Suprapubic skin (tissue), 4 donors: ENCODE results near the gene TLX1. TPM values are rescaled to one million over a fixed set of nuclear protein-coding genes. Genes with fewer than 3 reads are reported as not detected.

Experiments used
- DNase-seq, 2 donors: peaks; one replicate each; pipeline ENCODE4 v3.0.0-alpha.2; 2019; ENCODE audit warnings: low spot score in 2 of 2
- H3K27ac ChIP-seq: fragments of 200-600 bp; sonication (generic); one replicate; pipeline ENCODE4 v1.5.1; 2019
- H3K27me3 ChIP-seq: fragments of 200-600 bp; sonication (generic); one replicate; pipeline ENCODE4 v1.5.1; 2019
- H3K36me3 ChIP-seq: fragments of 200-600 bp; sonication (generic); one replicate; pipeline ENCODE4 v1.5.1; 2019
- H3K4me1 ChIP-seq: fragments of 200-600 bp; sonication (generic); one replicate; pipeline ENCODE4 v1.5.1; 2019
- H3K4me3 ChIP-seq: fragments of 200-600 bp; sonication (generic); one replicate; pipeline ENCODE4 v1.5.1; 2019; ENCODE audit warnings: mild to moderate bottlenecking
- H3K9me3 ChIP-seq: fragments of 200-600 bp; sonication (generic); one replicate; pipeline ENCODE4 v1.5.1; 2019
- CTCF ChIP-seq, 2 donors: fragments of 200-600 bp in 1 of 2; fragments of 450-650 bp in 1 of 2; sonication (generic) in 1 of 2; IDR thresholded peaks; one replicate each; pipeline ENCODE4 v1.5.1; 2016 to 2019; ENCODE audit warnings: antibody characterized with exemption in 2 of 2, mild to moderate bottlenecking in 1 of 2, moderate library complexity in 1 of 2
- EP300 ChIP-seq: sonication (generic); formaldehyde crosslinking; IDR thresholded peaks from one replicate; pipeline ENCODE4 v1.6.1; 2017; ENCODE audit warnings: antibody characterized with exemption
- POLR2A ChIP-seq, 2 donors: fragments of 450-650 bp; IDR thresholded peaks; one replicate each; pipeline ENCODE4 v1.6.1; 2017; ENCODE audit warnings: antibody characterized with exemption in 2 of 2, mild to moderate bottlenecking in 2 of 2, moderate library complexity in 2 of 2
- POLR2AphosphoS5 ChIP-seq, 3 donors: sonication (generic); formaldehyde crosslinking; IDR thresholded peaks; one replicate each; pipeline ENCODE4 v1.6.1; 2017; ENCODE audit warnings: antibody characterized with exemption in 3 of 3
- WGBS: methylation state at CpG from one replicate; pipeline ENCODE4 v1.1.5; 2018; 5-methylcytosine and 5-hydroxymethylcytosine counted together
- total RNA-seq, 4 donors: library from RNA; depleted of rRNA; stranded (reverse); fragments of >200 nt; gene quantifications; one replicate each; pipeline ENCODE4 v1.1.0, GENCODE V29; 2016

The TLX1 gene
- total RNA-seq, 4 donors from 2014 or later: not detected

GRCh38 chr10:101120884-101121653 lies 10.0 kb upstream of the TLX1 start:
- H3K27ac ChIP-seq: no peak overlapping the region
- no peaks in the 10 kb centered on the region for H3K36me3 ChIP-seq
- H3K27me3 ChIP-seq: peaks cover 75% of the 10 kb centered on the region
- WGBS: 10% methylated on average over 41 of the region's 41 CpGs
- H3K4me3 ChIP-seq: peak overlapping the region; percentile 56
- peaks cover 32% of the 10 kb centered on the region for H3K4me1 ChIP-seq
- TF ChIP-seq CTCF (IDR thresholded peaks at IDR 0.05): no peak
- TF ChIP-seq EP300: no peak
- no peak for TF ChIP-seq POLR2A (IDR thresholded peaks at IDR 0.05)
- no peak for TF ChIP-seq POLR2AphosphoS5 (IDR thresholded peaks at IDR 0.05)
- no peaks in the 10 kb centered on the region for H3K9me3 ChIP-seq
- DNase-seq: no peak

GRCh38 chr10:101121654-101122031 lies 9.5 kb upstream of the TLX1 start:
- TF ChIP-seq EP300 (no peak), POLR2A (IDR thresholded peaks at IDR 0.05) (no peak), CTCF (IDR thresholded peaks at IDR 0.05) (no peak), POLR2AphosphoS5 (IDR thresholded peaks at IDR 0.05) (no peak)
- DNase-seq: no peak
- Histone ChIP-seq H3K27me3 (peaks cover 75% of the 10 kb centered on the region), H3K36me3 (no peaks in the 10 kb centered on the region), H3K4me3 (peak overlapping the region; percentile 56), H3K4me1 (peaks cover 32% of the 10 kb centered on the region), H3K27ac (no peak overlapping the region), H3K9me3 (no peaks in the 10 kb centered on the region)
- 11% methylated on average over 15 of the region's 15 CpGs for whole genome bisulfite sequencing

- Histone ChIP-seq H3K9me3 (no peaks in the 10 kb centered on the region), H3K4me3 (peak overlapping the region; percentile 38), H3K27me3 (peaks cover 78% of the 10 kb centered on the region), H3K36me3 (no peaks in the 10 kb centered on the region), H3K4me1 (peaks cover 32% of the 10 kb centered on the region), H3K27ac (no peak overlapping the region)
- 37% methylated on average over 12 of the region's 16 CpGs for WGBS
- TF ChIP-seq POLR2AphosphoS5 (IDR thresholded peaks at IDR 0.05) (no peak), POLR2A (IDR thresholded peaks at IDR 0.05) (no peak), EP300 (no peak), CTCF (IDR thresholded peaks at IDR 0.05) (no peak)
- DNase-seq: no peak
Measured at GRCh38 chr10:101122270-101123084, 8.6 kb upstream of the TLX1 start.

- peaks cover 85% of the 10 kb centered on the region for H3K27me3 ChIP-seq
Measured at GRCh38 chr10:101123085-101123814, 7.8 kb upstream of the TLX1 start.

More at GRCh38 chr10:101123085-101123814, 7.8 kb upstream of the TLX1 start:
- peak overlapping the region; percentile 38 for H3K4me3 ChIP-seq
- WGBS: 3% methylated on average over 33 of the region's 58 CpGs
- TF ChIP-seq POLR2AphosphoS5 (IDR thresholded peaks at IDR 0.05) (no peak), EP300 (no peak), CTCF (IDR thresholded peaks at IDR 0.05) (no peak), POLR2A (IDR thresholded peaks at IDR 0.05) (no peak)
- no peak overlapping the region for H3K27ac ChIP-seq
- no peaks in the 10 kb centered on the region for H3K36me3 ChIP-seq
- H3K9me3 ChIP-seq: no peaks in the 10 kb centered on the region
- peaks cover 32% of the 10 kb centered on the region for H3K4me1 ChIP-seq
- DNase-seq: no peak
